ENCODE results near the gene CRTC1.
A peak's percentile ranks its signal among the peaks of the same experiment; 100 is the strongest.

CRTC1 gene

GRCh38 chr19:18754501-18754900 is 71.0 kb downstream of the CRTC1 start:
- no peak for DNase-seq

DNA sequence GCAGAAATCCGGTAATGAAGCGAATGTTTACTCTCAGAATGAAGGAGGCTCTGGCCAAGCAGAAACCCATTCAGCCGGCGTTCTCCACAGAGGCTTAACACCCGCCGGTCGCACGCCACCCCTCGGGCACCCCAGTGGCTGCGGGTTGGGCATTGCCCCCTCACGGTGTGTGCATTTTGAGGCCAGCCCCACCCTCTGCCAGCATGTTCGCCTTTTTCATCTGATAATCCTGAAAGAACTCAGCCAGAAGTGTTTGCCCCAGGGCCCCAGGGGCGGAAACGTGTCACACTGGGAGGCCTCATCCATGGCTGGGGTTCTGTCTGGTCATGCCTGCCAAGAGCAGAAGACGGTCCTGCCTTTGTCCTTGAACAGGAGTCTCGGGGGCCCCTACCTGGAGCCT is 73.4 kb downstream of the CRTC1 start:
- DNase-seq = no peak

DNA sequence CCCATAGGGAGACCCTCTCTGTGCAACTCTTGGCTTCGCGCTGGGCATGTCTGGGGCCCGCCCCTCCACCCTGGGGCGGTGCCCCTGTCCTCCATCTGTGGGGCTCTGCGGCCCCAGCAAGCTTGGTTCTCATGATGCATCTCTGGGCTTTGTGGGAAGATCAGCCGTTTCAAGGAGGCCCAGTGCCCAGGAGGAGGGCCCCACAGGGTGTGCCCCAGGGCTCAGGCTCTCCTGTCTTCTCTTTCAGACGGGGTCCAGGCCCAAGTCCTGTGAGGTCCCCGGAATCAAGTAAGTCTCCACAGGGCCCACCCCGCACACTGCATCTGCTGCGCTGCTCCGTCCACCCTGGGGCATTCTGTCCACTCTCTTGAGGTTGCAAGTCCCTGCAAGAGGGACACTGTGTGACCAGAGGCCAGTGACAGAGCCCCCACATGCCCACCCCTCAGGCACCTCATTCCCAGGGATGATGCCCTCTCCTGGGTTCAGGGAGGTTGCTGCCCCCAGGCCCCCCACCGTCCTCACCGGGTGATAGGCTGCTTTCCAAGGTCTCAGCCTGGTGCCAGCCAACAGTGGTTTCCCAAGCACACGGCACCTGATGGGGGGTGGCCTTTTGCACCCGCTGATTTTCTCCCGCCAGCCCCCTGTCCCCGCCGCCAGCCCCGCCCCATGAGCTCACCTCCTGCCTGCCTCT is 76.0 kb downstream of the CRTC1 start:
- DNase-seq = no peak

DNA sequence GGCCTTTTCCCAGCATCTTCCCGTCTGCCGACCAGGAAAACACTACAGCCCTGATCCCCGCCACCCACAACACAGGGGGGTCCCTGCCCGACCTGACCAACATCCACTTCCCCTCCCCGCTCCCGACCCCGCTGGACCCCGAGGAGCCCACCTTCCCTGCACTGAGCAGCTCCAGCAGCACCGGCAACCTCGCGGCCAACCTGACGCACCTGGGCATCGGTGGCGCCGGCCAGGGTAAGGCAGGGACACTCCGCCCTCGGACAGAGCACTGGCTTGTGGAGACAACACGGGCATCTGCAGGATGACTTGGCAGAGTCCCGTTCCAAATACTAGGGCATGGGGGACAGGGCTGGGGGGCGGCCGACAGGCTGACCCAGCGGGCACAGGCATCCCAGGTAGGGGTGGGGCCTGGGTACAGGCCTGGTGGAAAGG is 76.5 kb downstream of the CRTC1 start:
- DNase-seq = no peak

- DNase-seq = no peak
These were observed 77.2 kb downstream of the CRTC1 start for GRCh38 chr19:18760440-18761383.

GRCh38 chr19:18761531-18762110 is 78.1 kb downstream of the CRTC1 start:
- DNase-seq = no peak

DNA sequence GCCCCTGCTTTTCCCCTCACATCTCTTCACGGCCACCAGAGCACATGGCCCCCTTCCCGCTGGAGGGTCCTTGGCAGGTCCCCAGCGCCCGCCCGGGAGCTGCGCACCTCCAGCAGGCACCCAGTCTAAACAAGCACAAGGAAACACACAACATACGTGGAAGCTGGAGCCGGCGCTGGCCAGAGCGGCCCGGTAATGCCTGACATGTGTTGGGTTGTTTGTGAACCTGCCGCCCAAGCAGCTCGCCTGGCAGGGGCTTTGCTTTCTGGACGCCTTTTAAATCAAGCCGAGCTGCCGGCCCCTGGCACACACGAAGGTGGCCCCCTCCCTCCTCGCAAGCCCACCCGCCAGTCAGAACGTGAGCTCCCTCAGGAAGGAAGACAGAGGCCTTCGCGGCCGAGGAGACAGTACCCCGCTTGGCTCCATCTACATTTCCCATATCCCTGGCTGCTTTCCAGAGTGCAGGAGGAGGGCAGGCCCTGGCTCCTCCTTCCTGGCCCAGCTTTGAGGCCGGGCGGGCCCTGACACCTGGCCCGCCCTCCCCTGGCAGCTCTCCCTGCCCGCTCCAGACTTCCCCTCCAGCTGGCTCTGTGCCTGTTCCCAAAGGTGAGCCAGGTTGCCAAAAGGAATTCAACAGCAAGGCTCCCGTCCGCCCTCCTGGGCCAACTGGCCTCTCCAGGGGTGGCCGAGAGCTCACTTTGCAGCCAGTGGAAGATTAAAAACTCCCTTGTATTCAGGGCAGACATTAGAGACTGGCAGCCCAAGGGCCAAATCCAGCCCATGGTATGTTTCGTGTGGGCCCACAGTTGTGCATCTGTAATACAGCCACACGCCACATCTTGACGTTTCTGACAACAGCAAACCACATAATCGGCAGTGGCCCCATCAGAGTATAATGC is 78.9 kb downstream of the CRTC1 start:
- peak; percentile 93 to 95 for DNase-seq

DNA sequence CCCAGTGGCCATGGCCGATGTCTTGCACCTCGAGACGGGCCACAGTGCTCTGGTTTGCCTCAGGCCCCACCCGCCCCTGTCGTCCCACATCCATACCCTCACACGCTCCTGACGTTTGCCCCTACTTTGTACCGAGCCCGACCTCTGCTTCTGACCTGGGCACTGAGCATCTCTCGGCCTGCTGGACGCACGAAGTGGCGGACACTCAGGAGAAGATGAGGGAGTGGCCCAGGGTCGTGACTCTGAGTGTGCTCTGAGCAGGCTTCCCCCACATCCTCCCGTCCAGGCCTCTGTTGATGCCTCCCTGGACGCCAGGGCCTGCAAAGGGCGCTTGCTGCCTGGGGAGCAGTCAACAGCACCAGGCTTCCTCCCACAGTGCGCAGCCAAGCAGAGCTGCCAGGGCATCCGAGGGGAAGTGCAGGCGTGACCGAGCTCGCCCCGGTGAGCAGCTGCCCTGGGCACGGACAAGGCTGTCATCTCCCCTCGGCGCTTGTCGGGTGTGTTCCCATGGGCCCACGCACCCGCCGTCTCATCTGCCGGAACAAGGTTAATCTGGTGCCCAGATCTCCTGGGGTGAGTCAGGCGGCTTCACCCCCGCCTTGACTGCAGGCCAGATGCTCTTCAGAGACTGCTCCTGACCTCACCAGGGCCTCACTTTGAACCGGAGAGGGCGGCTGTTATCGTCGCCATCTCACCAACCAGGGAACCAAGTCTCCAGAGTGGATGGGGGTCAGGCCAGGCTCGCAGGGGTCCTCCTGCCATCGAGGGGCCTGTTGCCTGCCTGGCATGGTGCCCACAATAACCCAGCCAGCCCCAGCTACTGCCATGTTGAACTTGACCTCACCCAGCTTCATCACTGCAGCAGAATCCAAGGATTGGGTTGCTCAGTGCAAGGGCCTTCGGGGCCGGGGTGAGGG is 80.5 kb downstream of the CRTC1 start:
- DNase-seq = no peak

DNA sequence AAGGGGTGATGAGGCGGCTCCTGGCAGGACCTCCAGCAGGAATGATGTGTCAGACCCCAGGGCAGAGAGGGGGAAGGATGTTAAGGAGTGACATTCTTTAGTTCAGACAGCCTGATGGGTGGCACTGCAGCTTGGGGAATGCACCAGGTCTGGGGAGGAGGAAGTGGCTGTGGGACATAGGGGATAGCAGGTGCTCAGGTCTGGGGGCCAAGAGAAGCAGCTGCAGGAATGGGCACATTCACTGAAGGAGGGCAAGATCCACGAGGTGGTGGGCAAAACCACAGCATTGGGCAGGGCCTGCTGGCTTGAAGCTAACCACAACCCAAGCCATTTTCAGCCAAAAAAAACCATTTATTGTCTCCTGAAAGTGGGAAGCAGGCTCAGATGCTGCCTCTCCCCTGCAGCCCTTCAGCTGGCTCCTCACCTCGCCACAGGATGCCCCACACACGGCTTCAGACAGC is 81.1 kb downstream of the CRTC1 start:
- DNase-seq = no peak

DNA sequence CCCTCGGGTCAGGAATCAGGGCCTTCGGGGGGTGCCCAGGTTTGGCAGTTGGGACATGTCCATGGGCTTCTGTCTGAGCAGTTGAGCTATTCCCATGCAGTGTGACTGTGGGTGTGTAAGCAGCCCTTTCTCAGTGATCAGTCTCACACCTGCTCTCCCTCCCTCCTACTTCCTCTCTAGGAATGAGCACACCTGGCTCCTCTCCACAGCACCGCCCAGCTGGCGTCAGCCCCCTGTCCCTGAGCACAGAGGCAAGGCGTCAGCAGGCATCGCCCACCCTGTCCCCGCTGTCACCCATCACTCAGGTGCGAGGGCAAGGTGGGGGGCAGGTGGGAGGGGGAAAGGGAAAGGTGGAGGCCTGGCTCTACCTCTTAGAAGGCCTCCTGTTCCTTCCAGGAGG is 81.7 kb downstream of the CRTC1 start:
- DNase-seq = no peak

GRCh38 chr19:18768046-18768771 is 84.7 kb downstream of the CRTC1 start:
- DNase-seq = no peak

DNA sequence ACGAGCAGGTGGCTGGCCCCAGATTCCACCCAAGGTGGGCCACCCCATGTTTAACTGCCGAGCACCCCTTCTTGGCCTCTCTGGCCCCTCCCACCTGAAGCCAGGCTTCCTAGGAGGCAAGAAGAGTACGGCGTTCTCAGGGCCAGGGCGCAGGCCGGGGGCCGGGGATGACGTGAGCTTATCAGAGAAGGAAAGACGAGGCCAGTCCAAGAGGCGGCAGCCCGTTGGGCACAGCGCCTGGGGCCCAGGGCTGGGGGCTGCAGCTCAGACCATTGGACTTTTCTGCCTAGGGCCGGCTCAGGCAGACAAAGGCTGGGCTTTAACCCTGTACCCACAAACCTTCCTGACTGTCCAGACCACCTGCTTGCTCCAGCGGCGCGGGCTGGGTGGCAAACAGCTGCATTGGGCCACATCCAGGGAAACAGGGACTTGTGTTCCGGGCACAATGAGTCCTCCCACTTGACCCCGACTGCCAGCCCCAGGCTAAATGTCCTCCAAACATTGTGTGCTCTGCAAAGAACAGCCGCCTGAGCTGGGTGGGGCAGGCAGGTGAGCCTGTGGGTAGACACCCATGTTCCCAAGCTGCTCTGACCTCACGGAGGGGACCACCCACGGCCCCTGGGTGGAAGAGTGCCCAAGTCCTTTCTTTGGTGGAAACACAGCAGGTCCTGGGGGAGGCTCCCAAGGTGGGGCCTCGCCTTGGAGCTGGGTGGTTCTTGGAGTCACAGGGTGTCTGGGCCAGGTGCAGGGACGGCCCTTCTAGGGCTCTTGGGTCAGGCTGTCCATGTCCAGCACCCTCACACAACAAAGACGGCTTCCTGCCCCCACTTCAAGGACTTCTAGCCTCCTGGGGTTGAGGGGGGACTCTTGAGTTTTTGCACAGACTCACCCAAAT is 85.8 kb downstream of the CRTC1 start:
- DNase-seq = no peak

- DNase-seq = no peak
These were observed 86.6 kb downstream of the CRTC1 start for GRCh38 chr19:18769989-18770528.

- no peak for DNase-seq
These were observed 87.3 kb downstream of the CRTC1 start for GRCh38 chr19:18770663-18771327.

DNA sequence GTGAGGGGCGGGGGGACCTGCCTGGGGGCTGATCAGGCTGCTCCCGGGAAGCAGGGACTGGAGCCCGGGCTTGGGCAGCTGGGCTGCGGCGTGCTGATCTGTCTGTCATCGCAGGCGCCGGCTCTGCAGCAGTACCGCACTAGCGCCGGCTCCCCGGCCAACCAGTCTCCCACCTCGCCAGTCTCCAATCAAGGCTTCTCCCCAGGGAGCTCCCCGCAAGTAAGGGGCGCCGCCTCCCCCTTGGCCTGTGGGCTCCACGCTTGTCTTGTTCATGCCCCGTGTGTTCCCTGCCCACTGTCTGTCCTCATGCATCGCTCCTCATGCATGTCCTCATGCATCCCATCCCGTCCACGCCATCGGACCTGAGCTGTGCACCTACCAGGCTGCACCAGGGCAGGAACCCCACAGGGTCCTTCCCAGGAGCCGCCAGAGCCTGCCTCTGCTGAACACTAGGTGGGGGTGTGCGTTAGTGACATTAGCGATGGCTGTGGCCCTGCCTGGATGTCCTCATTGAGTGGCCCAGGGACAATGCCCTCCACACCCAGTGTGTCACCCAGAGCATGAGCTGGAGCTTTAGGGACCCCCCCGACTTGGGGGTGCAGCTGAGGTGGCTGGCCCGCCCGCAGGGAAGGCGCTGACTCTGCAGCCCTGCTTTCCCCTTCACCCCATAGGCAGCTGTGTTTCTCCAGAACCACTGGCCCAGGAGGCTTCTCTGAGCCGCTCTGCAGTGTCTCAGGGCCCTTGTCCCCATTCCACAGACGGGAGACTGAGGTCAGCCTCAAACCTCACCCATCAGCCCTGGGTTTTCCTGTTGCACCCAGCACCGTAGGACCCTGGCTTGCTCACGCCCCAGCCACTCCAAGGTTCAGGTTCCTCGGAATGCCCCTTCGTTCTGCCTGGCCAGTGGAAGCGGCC is 88.1 kb downstream of the CRTC1 start:
- no peak for DNase-seq

GRCh38 chr19:18772620-18773587 is 89.4 kb downstream of the CRTC1 start:
- peak in 1 of 2 experiments; percentile 10 for DNase-seq

Measured in cerebellar nuclear complex (tissue), 1 donor.